ENCODE data around the gene KAT6B.
A peak's percentile ranks its signal among the peaks of the same experiment; 100 is the strongest.

Gene KAT6B

DNA sequence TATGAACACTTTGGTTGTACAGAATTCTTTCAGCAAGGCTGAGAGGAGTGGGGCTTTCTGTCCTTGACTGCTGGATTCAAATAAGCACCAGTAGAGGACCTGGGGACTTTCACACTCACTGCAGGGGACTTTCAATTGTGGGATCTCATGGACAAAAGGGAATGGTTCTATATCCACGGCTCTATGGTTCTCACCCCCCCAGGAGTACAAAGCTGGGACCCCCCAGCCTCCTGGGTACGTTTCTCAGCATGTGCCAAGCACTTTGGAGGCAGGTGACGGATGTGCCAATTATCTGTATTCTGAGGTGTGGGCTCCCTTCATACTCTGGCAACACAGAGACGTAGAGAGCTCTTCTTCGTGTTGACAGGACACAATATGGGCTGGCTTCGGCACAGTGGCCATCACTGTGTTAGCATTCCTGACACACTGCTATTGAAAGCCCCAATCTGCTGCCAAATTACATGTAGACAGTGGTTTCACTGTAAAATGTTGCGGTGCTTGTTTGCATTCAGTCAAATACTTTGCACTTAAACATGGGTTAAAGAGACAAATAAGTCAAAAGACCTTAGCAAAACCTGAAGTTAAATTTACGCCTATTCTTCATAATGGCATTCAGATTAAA, 192.4 kb downstream of the KAT6B start:
- DNase-seq: no peak

- DNase-seq: no peak
Observed at GRCh38 chr10:75019370-75019769, 193.0 kb downstream of the KAT6B start.

GRCh38 chr10:75020168-75020567, 193.8 kb downstream of the KAT6B start:
- DNase-seq: no peak

DNA sequence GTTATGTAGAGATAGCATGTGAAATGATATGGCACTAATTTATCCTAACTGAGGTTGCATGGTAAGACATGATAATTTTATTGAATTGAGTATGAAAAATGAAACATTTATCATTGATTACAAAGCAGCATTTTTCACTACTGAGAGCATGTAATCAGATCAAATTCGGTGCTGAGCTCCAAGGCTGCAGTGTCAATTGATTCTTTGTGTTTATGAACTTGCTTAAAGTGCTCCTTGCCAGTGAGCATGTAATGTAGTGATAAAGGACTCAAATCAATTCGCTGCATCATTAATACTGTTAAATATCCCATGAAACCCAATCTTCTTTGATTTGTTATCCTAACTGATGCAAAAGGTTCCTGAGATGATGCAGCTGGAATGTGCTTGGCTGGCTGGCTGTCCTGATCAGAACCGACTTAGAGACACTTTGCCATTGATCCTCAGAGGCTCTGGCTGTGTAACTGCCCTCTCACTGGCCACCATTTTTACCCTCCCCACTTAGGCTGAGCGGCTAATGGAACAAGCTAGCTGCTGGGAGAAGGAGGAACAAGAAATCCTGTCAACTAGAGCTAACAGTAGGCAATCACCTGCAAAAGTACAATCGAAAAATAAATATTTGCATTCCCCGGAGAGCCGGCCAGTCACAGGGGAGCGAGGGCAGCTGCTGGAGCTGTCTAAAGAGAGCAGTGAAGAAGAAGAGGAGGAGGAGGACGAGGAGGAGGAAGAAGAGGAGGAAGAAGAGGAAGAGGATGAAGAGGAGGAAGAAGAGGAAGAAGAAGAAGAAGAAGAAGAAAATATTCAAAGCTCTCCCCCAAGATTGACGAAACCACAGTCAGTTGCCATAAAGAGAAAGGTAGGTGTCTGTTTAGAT, 195.2 kb downstream of the KAT6B start:
- no peak for DNase-seq

DNA sequence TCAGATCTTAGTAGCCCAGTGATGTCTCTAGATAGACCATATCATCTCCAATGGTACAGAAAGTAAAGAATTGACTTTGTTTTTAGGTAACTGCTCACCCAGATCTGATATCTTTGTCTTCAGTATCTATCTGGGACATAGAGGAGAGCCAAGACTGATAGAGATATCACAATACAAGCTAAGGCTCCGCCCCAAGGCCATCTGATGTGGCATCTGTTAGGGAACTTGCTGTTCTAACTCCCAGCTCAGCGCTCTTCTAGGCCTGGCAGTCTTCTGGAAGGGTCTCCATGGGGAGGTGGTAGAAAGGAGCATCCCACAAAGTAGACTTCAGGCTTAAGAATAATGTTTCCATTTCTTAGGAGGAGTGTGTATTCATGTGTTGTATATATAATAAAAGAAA, 196.7 kb downstream of the KAT6B start:
- no peak for DNase-seq

DNA sequence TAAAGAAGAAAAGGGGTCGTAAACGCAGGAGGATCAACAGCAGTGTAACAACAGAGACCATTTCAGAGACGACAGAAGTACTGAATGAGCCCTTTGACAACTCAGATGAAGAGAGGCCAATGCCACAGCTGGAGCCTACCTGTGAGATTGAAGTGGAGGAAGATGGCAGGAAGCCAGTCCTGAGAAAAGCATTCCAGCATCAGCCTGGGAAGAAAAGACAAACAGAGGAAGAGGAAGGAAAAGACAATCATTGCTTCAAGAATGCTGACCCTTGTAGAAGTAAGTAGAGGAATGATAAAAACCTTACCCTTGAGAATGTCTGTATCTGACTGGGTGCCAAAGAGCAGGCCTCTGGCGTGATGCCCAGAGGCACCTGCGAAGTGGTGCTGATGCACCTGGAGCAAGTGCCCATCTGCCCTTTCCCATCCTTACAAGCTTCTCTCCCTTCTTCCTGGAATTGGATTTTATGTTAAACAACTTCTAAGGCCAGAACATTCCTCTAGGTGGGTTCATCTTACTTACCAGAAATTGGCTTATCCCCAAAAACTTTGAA, 198.6 kb downstream of the KAT6B start:
- DNase-seq: no peak

DNA sequence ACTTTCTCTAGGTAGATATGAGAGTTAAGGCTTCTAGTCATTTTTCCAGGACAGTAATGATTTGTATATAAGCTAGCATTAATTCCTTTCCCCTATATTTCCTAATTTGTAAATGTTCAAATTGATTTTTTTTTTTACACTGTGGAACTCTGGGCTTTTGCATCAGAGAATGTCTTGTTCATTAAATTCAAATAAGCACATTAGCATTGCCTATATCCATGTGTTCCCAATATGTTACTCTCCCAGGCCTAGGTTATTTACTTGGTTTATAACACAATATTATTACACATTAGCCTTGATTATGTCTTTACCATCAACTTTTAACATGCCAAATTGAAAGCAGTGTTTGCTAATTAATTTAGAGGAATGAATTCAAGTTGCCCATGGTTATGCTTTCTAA, 201.6 kb downstream of the KAT6B start:
- DNase-seq: no peak

GRCh38 chr10:75028748-75029147, 202.3 kb downstream of the KAT6B start:
- no peak for DNase-seq

DNA sequence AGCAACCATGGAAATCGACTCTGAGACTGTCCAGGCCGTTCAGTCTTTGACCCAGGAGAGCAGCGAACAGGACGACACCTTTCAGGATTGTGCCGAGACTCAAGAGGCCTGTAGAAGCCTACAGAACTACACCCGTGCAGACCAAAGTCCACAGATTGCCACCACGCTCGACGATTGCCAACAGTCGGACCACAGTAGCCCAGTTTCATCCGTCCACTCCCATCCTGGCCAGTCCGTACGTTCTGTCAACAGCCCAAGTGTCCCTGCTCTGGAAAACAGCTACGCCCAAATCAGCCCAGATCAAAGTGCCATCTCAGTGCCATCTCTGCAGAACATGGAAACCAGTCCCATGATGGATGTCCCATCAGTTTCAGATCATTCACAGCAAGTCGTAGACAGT, 203.0 kb downstream of the KAT6B start:
- DNase-seq: no peak

DNA sequence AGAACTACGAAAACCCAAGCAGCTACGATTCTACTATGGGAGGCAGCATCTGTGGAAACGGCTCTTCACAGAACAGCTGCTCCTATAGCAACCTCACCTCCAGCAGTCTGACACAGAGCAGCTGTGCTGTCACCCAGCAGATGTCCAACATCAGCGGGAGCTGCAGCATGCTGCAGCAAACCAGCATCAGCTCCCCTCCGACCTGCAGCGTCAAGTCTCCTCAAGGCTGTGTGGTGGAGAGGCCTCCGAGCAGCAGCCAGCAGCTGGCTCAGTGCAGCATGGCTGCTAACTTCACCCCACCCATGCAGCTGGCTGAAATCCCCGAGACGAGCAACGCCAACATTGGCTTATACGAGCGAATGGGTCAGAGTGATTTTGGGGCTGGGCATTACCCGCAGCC, 203.5 kb downstream of the KAT6B start:
- no peak for DNase-seq

- no peak for DNase-seq
Observed at GRCh38 chr10:75030371-75030770, 204.0 kb downstream of the KAT6B start.

GRCh38 chr10:75032119-75032518, 205.7 kb downstream of the KAT6B start:
- DNase-seq: no peak

DNA sequence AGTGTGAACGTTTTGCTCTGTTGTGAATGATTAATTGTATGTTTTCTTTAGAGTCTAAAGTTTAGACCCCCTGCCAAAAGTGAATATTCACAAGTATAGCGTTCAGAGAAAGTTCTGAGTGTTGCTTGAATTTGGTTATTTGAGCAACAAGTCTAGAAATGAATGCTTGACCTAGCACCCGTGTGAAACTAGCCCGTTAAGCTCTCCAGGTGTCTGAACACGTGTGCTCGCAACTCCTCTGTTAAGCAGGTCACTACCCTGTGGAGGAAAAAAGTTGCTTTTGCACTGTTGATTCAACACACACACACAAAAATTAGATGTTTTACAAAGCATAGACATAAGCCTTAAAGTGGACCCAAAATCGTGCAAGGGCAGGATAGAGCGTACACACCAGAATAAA, 206.4 kb downstream of the KAT6B start:
- no peak for DNase-seq

DNA sequence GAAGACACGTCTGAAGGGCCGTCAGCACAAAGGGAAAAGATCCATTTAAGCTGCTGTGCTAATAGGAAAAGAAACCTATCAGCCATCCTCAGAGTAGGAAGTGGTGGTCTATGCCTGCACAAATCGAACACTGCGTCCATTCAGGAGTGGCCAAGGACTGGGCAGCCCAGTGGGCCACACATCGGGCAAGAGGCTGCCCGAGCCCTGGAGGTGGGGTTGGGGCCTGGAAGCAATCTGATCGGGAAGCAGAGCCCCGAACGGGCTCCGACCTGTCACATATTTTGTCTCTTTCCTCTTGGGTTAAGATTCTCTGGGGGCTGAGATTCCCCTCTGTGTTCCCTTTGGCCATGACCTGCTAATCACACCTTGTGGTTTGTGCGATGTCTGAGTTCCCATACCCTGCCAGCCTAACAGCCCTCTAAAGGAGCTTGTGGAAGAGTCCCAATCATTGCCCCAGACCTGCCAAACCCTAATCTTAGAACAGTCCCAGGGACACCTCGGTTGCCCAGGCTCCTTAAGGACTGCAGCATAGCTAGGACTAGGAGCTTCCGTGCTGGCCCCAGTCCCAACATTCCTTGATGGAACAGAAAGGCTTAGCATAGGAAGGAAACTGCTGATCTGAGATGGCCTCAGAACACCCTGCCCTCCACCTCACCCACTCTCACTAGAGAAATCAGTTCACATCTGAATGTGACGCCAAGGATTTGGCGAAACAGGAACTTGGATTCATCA, 207.2 kb downstream of the KAT6B start:
- peak; percentile 61 for DNase-seq

DNA sequence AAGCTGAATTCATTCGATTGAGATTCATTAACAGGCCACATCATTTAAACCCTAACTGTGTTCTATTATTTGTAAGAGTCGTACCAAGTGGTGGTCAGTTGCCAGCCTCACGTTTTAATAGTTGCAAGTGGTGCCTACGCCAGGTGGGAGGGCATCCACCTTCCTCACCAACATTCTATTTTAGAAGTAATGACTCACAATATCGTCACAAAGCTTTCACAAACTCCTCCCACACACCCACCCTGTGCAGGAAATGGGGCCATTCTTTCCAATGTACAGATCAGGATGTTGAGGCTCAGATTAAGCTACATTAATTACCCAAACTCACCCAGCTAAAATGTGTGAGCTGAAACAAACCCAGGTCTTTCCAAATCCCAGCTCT, 207.7 kb downstream of the KAT6B start:
- DNase-seq: peak; percentile 71

GRCh38 chr10:75034714-75035258, 208.4 kb downstream of the KAT6B start:
- peak; percentile 50 for DNase-seq

DNA sequence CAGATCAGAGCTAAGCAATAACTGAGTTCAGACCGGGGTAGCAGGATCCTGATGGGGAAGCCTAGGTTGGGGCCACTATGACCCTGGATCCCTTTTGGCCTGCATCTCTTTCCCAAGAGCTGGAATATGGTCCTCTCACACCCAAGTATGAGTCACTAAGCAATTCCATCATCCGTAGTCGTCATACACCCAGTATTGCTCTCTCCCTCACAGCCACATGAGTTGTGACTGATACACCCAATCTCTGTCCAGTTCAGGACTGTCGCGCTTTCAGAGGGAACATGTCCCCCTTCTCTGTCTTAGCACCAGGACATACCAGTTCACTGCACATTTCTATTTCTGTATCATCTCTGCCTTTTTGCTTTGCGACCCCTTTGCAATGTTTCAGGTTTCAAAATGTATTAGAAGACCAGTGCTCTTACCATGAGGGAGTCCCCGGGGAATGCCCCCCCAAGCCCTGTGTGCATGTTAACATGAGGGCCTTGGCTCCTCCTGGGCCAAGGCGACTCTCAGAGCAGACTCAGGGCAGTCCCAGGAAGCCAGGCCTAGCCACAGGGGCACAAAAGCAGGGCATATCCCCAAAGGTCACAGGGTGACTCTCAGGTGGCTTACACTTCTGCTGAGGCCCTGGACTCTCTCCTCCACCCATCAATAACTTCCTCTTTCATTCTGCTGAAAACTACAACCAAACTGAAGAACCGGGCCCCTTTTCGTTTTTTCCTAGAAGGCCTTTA, 209.7 kb downstream of the KAT6B start:
- peak; percentile 63 for DNase-seq

DNA sequence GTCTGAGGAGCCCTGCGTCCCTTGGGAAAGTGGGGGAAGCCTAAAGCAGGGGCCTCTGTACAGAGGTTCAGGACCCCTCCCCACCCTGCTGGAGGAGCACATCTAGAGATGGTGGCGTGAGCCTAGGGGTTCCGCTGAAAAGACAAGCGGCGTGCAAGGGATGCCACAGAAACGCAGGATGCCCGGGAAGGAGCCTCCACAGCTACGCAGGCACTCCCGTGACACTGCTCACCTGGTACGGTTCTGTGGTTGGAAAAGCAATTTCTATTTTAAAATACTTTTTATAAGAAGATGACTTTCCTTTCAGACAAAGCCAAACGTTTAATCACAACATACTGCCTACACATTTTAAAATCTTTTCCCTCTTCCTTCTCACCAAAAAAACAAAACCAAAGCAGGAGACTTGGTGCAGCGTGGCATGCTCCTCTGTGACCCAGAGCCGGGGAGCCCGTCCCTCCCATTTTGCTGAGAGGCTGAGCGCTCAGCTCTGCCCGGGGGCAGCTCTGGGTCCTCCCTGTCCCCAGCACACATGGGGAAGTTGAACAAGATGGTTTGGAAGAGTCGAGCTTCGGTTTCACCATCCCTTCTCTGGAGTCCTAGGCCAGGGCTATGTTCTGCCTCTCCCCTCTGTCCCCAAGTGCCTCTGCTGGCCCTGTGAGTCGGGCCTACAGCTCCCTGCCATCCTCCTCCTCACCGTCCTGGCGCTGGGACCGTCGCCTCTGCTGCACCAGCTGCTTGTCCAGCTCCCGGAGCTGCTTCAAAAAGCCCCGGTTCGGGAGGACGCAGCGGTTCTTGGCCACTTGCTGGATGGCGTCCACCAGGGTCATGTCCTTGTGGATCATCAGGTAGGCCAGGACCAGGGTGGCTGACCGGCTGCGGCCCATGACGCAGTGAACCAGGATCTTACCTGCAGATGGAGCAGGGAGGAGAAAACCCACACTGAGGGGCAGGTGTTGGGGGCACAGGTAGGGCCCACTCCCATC, 211.1 kb downstream of the KAT6B start:
- peak; percentile 56 for DNase-seq

DNA sequence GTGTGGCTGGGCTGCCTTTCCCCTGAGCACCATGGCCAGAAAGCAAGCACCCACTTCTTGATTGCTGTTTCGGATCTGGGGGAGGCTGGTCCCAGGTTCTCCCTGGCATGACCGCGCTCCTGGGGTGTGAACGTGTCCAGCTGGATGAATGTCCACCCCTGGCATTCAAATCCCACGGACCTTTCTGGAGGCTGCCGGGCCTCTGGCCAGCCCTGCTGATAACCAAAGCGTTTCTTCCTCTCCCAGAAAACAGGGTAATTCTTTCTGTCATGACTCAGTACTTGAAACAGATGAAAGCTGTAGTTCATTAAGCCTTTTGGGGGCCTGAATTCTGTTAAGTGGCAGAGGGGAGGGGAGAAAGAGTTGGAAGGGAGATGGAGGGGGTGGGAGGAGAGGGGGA, 211.9 kb downstream of the KAT6B start:
- DNase-seq: peak; percentile 48

- DNase-seq: no peak
Observed at GRCh38 chr10:75040576-75040975, 214.2 kb downstream of the KAT6B start.

DNA sequence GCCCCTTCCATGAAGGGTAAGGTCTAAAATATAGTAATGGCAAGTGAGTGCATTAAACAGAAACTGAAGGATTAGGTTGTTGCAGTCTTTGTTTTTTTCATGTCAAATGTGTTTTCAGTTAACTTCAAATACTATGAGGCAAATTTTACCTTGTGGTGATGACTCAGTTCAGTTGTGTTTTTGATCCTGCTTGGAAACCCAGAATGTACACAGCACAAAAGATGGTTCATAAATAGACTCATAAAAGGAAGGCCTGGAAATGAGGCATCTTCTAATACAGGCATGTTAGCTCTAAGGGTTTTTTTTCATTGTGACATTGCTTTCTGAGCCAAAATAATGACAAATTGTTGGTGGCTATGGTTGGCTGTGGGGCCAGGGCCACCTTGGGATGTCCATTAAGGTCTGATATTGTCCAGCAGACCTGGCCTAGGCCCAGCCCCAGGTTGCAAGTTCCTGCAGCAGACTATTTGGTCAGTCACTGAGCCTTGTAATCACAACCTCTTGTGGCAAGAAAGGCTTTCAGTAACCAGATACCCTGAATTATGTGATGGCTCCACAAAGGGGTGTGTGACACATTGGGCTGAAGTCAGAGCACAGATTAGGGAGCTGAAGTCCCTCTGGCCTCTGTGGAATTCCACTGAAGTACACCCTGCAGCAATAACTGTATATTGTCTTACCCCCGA, 216.0 kb downstream of the KAT6B start:
- peak; percentile 55 for DNase-seq

Measured in activated CD8-positive, alpha-beta memory T cell treated with anti-CD3 and anti-CD28 coated beads for 24 hours (primary cell).